Fibroblast of lung (primary cell): ENCODE measurements around the gene PYM1.

Source experiments
- EZH2 ChIP-seq: IDR thresholded peaks from 2 replicates; pipeline ENCODE4 v1.5.1; 2012; ENCODE audit warnings: low read length, control low read depth, mild to moderate bottlenecking; ENCODE audit errors: missing control alignments
- TF ChIP-seq, protein P1 (sequence below), 2 donors: IDR thresholded peaks in 1 of 2; conservative IDR thresholded peaks in 1 of 2; 1 replicate in 1 of 2; 2 replicates in 1 of 2; pipeline ENCODE4 v1.5.1; 2011 to 2012; ENCODE audit warnings: low read length in 2 of 2, control low read depth in 1 of 2, inconsistent platforms in 1 of 2, low read depth in 1 of 2, mild to moderate bottlenecking in 1 of 2

DNA sequence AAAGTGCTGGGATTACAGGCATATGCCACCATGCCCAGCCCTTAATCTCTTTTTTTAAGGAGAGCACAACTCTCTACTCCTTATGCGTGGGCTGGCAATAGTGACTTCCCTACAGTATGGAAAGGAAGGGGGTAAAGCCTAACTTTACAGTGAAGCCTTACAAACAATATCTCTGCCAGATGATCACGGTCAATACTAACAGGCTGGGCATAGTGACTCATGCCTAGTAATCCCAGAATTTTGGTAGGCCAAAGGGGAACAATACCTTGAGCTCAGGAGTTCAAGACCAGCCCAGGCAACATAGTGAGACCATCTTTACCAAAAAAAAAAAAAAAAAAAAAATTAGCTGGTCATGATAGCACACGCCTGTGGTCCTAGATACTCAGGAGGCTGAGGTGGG lies 5.6 kb downstream of the PYM1 start:
- TF ChIP-seq, protein P1, sequence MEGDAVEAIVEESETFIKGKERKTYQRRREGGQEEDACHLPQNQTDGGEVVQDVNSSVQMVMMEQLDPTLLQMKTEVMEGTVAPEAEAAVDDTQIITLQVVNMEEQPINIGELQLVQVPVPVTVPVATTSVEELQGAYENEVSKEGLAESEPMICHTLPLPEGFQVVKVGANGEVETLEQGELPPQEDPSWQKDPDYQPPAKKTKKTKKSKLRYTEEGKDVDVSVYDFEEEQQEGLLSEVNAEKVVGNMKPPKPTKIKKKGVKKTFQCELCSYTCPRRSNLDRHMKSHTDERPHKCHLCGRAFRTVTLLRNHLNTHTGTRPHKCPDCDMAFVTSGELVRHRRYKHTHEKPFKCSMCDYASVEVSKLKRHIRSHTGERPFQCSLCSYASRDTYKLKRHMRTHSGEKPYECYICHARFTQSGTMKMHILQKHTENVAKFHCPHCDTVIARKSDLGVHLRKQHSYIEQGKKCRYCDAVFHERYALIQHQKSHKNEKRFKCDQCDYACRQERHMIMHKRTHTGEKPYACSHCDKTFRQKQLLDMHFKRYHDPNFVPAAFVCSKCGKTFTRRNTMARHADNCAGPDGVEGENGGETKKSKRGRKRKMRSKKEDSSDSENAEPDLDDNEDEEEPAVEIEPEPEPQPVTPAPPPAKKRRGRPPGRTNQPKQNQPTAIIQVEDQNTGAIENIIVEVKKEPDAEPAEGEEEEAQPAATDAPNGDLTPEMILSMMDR (conservative IDR thresholded peaks at IDR 0.05 in 1 of 2, IDR thresholded peaks at IDR 0.05 in 1 of 2; ENCODE audit: low read depth in 1 of 2, low read length in 2 of 2) = no peak
- TF ChIP-seq EZH2 = no peak
